GM12875 (cell line): ENCODE data around the gene GRID1.

Experiments
- H3K4me3 ChIP-seq: one replicate; pipeline ENCODE4 v1.5.1; 2011; ENCODE audit warnings: low read depth, low read length, control low read depth
- TF ChIP-seq, protein P1 (sequence below): IDR thresholded peaks from 2 replicates; pipeline ENCODE4 v1.5.1; 2011; ENCODE audit warnings: low read depth, mild to moderate bottlenecking, control low read depth, inconsistent platforms, low read length, moderate library complexity, borderline replicate concordance; ENCODE audit not compliant: insufficient read depth

GRID1 gene

GRCh38 chr10:86399879-86400704 is 33.5 kb upstream of the GRID1 start:
- TF ChIP-seq, protein P1, sequence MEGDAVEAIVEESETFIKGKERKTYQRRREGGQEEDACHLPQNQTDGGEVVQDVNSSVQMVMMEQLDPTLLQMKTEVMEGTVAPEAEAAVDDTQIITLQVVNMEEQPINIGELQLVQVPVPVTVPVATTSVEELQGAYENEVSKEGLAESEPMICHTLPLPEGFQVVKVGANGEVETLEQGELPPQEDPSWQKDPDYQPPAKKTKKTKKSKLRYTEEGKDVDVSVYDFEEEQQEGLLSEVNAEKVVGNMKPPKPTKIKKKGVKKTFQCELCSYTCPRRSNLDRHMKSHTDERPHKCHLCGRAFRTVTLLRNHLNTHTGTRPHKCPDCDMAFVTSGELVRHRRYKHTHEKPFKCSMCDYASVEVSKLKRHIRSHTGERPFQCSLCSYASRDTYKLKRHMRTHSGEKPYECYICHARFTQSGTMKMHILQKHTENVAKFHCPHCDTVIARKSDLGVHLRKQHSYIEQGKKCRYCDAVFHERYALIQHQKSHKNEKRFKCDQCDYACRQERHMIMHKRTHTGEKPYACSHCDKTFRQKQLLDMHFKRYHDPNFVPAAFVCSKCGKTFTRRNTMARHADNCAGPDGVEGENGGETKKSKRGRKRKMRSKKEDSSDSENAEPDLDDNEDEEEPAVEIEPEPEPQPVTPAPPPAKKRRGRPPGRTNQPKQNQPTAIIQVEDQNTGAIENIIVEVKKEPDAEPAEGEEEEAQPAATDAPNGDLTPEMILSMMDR = peak; percentile 91
- H3K4me3 ChIP-seq = peak overlapping the region; percentile 66

DNA sequence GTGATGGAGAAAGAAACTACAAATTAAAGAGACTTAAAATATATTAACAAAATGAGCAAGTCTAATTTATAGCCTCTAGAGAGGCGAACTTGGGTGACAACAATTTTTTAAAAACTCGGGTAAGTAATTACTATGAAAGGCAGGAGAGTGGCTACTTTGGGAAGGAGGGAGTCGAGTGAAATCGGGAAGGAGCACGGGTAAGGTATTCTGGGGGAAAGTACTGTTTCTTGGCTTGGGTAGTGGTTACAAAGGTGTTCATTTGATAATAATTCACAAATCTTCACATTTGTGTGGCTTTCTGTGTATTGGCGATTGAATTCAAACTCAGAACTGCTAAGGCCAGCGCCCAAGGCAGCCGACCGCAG is 32.9 kb upstream of the GRID1 start:
- no peak overlapping the region for H3K4me3 ChIP-seq
- TF ChIP-seq, protein P1 = no peak

- no peak overlapping the region for H3K4me3 ChIP-seq
- TF ChIP-seq, protein P1 = no peak
These were observed 30.5 kb upstream of the GRID1 start for GRCh38 chr10:86397120-86397519.

DNA sequence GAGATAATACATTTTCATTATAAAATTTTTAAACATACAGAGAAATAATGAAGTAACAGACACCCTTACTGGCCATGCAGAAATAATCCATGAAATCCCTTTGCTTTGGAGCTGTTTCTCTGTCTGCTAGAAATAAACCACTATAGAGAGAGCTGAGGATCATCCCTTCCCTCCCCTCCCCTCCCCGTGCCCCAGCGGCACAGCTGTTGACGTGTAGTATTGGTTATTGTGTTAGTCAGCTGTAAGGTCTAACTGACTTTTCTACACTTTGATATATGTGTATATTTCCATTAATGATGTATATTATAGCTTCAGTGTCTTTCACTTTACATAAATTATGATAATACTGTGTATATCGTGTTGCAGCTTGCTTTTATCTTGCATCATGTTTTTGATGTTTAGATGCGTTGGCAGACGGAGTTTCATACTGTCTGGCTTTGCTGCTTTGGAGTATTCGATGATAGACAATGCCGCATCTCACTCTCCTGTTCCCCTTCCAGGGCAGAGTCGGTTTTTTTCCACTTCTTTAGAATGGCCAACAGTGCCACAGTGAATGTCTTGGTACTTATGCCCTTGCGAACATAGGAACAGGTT is 27.4 kb upstream of the GRID1 start:
- H3K4me3 ChIP-seq = no peak overlapping the region
- TF ChIP-seq, protein P1 = no peak

GRCh38 chr10:86393362-86393761 is 26.8 kb upstream of the GRID1 start:
- no peak overlapping the region for H3K4me3 ChIP-seq
- TF ChIP-seq, protein P1 = no peak

- TF ChIP-seq, protein P1 = no peak
- peak overlapping the region; percentile 50 for H3K4me3 ChIP-seq
These were observed 26.1 kb upstream of the GRID1 start for GRCh38 chr10:86392723-86393094.

DNA sequence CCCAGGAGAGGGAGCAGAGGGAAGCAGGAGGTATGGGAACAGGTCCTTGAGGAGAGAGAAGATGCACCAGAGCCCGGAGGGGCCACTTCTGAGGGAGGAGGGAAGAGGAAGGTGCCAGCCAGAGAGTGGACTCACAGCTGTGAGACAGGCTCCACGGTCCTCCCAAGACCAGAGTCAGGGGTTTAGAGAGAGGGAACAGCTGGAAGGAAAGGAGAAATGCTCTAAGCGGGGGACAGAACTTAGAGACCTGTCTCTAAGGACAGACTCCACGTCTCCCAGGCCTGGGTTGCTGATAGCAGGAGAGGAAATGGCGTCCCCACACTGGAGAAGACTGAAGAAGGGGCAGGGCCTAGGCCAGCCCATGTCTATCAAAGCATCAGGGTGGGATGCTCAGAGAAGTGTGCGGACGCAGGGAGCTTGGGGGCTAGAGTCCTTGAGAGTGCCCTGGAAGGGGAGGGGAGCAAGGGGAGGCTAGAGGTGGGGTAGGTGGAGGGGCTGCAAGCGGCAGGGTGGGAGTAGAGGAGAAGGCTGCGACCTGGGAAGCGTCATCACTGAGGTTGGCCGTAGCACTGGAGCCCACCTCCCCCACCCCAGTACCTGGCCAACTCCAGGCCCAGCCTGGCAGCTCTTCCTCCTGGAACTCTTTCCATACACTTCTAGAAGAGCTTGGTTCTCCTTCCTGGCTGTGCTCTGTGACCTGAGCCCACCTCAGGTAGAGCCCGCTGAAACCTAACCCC is 25.6 kb upstream of the GRID1 start:
- H3K4me3 ChIP-seq = peak overlapping the region; percentile 50
- TF ChIP-seq, protein P1 = no peak
